ENCODE measurements around the gene SCN2B. TPM values are rescaled to one million over a fixed set of nuclear protein-coding genes. Genes with fewer than 3 reads are reported as not detected.

The SCN2B gene
- total RNA-seq, 1 donor from 2014 or later, result 0.40 TPM

- Mint-ChIP-seq H3K4me1 (no peaks in the 10 kb centered on the region), H3K9me3 (peaks cover 4% of the 10 kb centered on the region), H3K27me3 (ENCODE audit: low read depth) (peaks cover 9% of the 10 kb centered on the region), H3K4me3 (no peak overlapping the region), H3K27ac (ENCODE audit: unreplicated experiment) (peak overlapping the region; percentile 3), H3K36me3 (ENCODE audit: low read depth) (peaks cover 2% of the 10 kb centered on the region)
- no peak for DNase-seq (ENCODE audit: low read depth, low spot score)
- TF ChIP-seq, protein P1, sequence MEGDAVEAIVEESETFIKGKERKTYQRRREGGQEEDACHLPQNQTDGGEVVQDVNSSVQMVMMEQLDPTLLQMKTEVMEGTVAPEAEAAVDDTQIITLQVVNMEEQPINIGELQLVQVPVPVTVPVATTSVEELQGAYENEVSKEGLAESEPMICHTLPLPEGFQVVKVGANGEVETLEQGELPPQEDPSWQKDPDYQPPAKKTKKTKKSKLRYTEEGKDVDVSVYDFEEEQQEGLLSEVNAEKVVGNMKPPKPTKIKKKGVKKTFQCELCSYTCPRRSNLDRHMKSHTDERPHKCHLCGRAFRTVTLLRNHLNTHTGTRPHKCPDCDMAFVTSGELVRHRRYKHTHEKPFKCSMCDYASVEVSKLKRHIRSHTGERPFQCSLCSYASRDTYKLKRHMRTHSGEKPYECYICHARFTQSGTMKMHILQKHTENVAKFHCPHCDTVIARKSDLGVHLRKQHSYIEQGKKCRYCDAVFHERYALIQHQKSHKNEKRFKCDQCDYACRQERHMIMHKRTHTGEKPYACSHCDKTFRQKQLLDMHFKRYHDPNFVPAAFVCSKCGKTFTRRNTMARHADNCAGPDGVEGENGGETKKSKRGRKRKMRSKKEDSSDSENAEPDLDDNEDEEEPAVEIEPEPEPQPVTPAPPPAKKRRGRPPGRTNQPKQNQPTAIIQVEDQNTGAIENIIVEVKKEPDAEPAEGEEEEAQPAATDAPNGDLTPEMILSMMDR (conservative IDR thresholded peaks at IDR 0.05), result no peak
Measured at GRCh38 chr11:118117790-118118601, 58.4 kb downstream of the SCN2B start.

DNA sequence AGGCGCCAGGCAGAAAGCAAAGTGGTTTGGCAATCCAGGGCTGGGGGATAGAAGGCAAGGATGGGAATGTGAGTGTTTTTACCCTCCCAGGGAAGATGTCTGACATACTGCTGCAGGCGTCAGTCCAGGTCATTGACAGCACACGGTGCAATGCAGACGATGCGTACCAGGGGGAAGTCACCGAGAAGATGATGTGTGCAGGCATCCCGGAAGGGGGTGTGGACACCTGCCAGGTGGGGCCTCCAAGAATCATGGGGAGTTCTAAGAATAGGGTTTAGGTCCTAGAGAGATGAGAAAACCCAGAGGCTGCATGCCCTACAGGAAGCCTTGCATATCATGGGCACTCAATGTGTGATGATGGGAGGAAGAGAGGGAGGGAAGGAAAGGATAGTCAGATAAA is 61.4 kb downstream of the SCN2B start:
- Mint-ChIP-seq H3K4me1 (no peaks in the 10 kb centered on the region), H3K27ac (ENCODE audit: unreplicated experiment) (no peak overlapping the region), H3K36me3 (ENCODE audit: low read depth) (no peaks in the 10 kb centered on the region), H3K4me3 (no peak overlapping the region), H3K27me3 (ENCODE audit: low read depth) (peaks cover 9% of the 10 kb centered on the region), H3K9me3 (no peaks in the 10 kb centered on the region)
- TF ChIP-seq, protein P1 (conservative IDR thresholded peaks at IDR 0.05), result no peak
- no peak for DNase-seq (ENCODE audit: low read depth, low spot score)

DNA sequence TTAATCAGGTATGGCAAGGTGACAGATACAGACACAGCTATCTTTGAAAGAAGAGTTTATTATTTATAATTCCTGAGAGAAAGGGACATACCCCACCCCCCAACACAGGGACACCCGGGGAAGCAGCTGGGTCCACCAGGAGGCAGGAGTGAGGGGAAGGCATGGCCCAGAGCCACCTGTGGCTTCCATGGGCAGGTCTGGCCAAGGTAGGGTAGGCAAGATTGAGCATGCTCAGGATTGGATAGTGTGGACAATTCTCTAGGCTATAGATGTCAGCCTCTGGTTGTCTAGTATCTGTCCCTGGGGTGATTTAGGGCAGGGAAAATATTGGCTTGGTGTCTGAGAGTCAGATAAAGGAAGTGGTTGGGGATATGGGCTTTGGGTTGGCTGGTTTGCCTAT is 62.2 kb downstream of the SCN2B start:
- Mint-ChIP-seq H3K27me3 (ENCODE audit: low read depth) (peaks cover 9% of the 10 kb centered on the region), H3K4me1 (no peaks in the 10 kb centered on the region), H3K36me3 (ENCODE audit: low read depth) (no peaks in the 10 kb centered on the region), H3K4me3 (no peak overlapping the region), H3K27ac (ENCODE audit: unreplicated experiment) (no peak overlapping the region), H3K9me3 (no peaks in the 10 kb centered on the region)
- DNase-seq (ENCODE audit: low read depth, low spot score), result no peak
- TF ChIP-seq, protein P1 (conservative IDR thresholded peaks at IDR 0.05), result no peak

- no peak overlapping the region for H3K27ac Mint-ChIP-seq (ENCODE audit: unreplicated experiment)
- no peaks in the 10 kb centered on the region for H3K9me3 Mint-ChIP-seq
- no peak overlapping the region for H3K4me3 Mint-ChIP-seq
- DNase-seq (ENCODE audit: low read depth, low spot score), result no peak
- H3K27me3 Mint-ChIP-seq (ENCODE audit: low read depth), result peaks cover 2% of the 10 kb centered on the region
- no peaks in the 10 kb centered on the region for H3K4me1 Mint-ChIP-seq
- no peaks in the 10 kb centered on the region for H3K36me3 Mint-ChIP-seq (ENCODE audit: low read depth)
- TF ChIP-seq, protein P1 (conservative IDR thresholded peaks at IDR 0.05), result no peak
Measured at GRCh38 chr11:118112711-118113430, 63.6 kb downstream of the SCN2B start.

Other genes with a start within 250 kb of the SCN2B start
- 0.34 TPM in 1 of 2 replicates, not detected in the other for gene TMPRSS13, start 247.2 kb downstream of the SCN2B start, total RNA-seq
- 0.37 and 0.48 TPM in 2 replicates for gene IL10RA, start 190.2 kb downstream of the SCN2B start, total RNA-seq
- not detected in 2 replicates for gene TMPRSS4, start 99.6 kb downstream of the SCN2B start, total RNA-seq
- not detected in 2 replicates for gene SMIM35, start 89.7 kb downstream of the SCN2B start, total RNA-seq
- gene SCN4B, start 23.8 kb downstream of the SCN2B start, total RNA-seq, result 2.0 and 2.4 TPM in 2 replicates
- gene JAML, start 48.4 kb upstream of the SCN2B start, total RNA-seq, result not detected in 2 replicates
- 0.35 and 0.43 TPM in 2 replicates for gene MPZL3, start 75.7 kb upstream of the SCN2B start, total RNA-seq
- not detected in 2 replicates for gene MPZL2, start 87.7 kb upstream of the SCN2B start, total RNA-seq
- gene CD3E, start 128.1 kb upstream of the SCN2B start, total RNA-seq, result not detected in 2 replicates
- gene CD3D, start 166.1 kb upstream of the SCN2B start, total RNA-seq, result not detected in 2 replicates
- not detected in 2 replicates for gene CD3G, start 167.7 kb upstream of the SCN2B start, total RNA-seq
- 35.1 and 35.9 TPM in 2 replicates for gene UBE4A, start 183.0 kb upstream of the SCN2B start, total RNA-seq
- gene ATP5MG, start 225.0 kb upstream of the SCN2B start, total RNA-seq, result 227 and 233 TPM in 2 replicates